GM13976 (cell line): Measurements from ENCODE around the gene EVA1A.

Experiments
- DNase-seq: peaks from one replicate; pipeline ENCODE4 v3.0.0; 2012; ENCODE audit warnings: low spot score
- in situ Hi-C: fragments of 300-500 bp; cut with MboI; formaldehyde crosslinking; loops from one replicate; pipeline ENCODE4 v1.12.0; 2022; ENCODE audit warnings: low sequenced_read_pairs, mixed read lengths, inconsistent platforms; ENCODE audit not compliant: unreplicated experiment
- TF ChIP-seq, protein P1 (sequence below): IDR thresholded peaks from 2 replicates; pipeline ENCODE4 v1.5.1; 2012; ENCODE audit warnings: borderline replicate concordance, mild to moderate bottlenecking; ENCODE audit not compliant: insufficient read depth; ENCODE audit errors: extremely low read depth, missing control alignments, control extremely low read depth

EVA1A gene

DNA sequence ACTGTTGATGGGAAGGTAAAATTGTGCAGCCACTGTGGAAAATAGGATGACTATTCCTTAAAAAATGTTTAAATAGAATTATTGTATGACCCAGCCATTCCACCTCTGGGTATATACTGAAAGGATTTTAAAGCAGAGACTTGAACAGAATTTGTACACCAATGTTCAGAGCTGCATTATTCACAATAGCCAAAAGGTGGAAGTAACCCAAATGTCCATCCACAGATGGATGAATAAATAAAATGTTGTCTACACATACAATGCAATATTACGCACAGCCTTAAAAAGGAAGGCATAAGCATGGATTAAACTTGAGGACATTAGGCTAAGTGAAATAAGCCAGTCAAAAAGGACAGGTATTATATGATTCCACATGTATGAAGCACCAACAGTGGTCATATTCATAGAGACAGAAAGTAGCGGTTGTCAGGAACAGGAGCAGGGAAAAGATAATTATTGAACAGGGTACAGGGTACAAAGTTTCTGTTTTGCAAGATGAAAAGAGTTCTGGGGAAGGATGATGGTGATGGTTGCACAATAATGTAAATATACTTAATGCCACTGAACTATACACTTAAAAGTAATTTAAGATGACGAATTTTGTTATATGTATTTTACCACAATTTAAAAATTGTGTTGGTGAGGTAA lies 39.4 kb downstream of the EVA1A start:
- DNase-seq = no peak
- TF ChIP-seq, protein P1, sequence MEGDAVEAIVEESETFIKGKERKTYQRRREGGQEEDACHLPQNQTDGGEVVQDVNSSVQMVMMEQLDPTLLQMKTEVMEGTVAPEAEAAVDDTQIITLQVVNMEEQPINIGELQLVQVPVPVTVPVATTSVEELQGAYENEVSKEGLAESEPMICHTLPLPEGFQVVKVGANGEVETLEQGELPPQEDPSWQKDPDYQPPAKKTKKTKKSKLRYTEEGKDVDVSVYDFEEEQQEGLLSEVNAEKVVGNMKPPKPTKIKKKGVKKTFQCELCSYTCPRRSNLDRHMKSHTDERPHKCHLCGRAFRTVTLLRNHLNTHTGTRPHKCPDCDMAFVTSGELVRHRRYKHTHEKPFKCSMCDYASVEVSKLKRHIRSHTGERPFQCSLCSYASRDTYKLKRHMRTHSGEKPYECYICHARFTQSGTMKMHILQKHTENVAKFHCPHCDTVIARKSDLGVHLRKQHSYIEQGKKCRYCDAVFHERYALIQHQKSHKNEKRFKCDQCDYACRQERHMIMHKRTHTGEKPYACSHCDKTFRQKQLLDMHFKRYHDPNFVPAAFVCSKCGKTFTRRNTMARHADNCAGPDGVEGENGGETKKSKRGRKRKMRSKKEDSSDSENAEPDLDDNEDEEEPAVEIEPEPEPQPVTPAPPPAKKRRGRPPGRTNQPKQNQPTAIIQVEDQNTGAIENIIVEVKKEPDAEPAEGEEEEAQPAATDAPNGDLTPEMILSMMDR = no peak
- in situ Hi-C loops = no loop called here

DNA sequence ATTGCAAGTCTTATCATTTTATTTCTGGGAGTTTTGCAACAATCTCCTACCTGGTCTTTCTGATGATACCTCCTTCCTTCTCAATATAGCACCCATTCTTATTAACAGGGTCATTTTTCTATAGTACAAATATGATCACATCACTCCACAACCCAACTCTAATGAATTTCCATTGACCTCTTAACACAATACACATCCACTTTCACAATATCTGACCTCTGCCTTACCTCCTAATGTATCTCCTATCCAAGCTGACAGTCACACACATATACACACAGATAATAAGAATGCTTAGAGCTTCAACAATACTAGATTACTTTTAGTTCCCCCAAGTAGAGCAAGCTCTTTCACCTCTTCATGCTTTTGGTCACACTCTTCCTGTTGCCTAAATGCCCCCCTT lies 40.9 kb downstream of the EVA1A start:
- DNase-seq = no peak
- TF ChIP-seq, protein P1 = no peak
- in situ Hi-C loops = no loop called here

DNA sequence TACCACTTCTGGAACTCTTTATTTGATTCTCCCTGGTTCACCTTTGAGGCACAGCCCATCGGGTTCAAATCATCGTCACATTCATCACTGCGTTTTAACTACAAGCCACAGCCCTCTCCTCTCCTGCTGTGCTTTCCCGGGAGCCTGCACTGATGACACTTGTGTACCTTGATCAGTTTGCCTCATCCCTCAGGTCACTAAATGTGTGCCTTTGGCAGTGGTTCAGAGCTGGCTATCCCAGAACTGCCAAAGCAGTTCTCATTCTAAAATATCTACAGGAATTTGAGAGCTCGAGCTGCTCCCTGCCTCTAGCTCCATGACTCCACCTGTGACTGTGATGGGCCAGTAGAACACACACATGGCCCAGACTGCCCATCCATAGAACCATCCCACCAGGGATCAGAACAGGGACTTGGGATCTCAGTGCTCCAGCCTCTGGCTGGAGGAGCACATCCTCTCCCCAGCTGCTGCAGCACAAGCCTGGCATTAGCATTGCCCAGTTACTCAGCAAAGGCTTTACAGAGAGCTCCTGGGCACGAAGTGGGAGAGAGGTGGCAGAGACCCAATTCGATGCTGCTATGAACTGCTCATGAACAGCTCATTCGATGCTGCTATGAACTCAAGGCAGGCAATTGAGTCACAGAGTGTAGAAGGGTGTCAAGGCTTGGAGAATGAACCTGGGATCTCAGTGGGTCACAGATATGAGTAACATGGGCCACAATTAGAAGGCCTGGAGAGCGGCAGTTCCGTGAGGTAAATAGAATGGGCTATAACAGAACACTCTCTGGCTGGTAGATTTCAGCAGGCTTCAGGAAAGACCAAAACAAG lies 41.9 kb downstream of the EVA1A start:
- no peak for DNase-seq
- in situ Hi-C loops = no loop called here
- TF ChIP-seq, protein P1 = no peak

DNA sequence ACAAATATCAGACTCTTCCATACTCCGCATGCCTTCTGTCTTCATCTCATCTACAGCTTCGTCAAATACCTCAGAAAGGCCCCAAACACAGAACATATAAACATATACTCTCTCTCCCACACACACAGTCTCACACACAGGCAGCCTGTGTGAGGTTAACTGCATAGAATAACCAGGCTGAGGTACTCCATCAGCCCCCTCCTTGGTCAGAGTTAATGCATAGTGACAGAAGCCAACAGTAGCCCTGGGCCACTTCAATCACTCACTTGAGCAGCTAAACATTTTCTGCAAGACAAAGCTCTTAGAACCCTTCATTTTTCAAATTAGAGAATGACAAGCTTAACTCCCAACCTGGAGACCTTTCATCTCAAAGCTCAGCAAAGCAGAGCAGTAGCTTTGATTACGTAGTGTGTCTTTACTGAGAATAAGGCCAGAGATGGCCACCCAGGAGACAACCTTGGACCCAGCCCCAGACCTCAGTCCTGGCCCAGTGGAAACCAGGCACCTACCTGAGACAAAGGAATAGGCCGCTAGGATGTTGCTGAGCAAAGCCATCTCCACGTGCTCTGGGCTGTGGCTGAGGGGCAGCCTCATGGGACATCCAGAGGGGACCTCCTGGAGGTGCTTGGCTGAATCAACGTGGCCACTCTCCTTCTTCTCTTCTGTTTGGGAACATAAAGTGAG lies 43.0 kb downstream of the EVA1A start:
- in situ Hi-C loops = no loop called here
- TF ChIP-seq, protein P1 = no peak
- DNase-seq = no peak

DNA sequence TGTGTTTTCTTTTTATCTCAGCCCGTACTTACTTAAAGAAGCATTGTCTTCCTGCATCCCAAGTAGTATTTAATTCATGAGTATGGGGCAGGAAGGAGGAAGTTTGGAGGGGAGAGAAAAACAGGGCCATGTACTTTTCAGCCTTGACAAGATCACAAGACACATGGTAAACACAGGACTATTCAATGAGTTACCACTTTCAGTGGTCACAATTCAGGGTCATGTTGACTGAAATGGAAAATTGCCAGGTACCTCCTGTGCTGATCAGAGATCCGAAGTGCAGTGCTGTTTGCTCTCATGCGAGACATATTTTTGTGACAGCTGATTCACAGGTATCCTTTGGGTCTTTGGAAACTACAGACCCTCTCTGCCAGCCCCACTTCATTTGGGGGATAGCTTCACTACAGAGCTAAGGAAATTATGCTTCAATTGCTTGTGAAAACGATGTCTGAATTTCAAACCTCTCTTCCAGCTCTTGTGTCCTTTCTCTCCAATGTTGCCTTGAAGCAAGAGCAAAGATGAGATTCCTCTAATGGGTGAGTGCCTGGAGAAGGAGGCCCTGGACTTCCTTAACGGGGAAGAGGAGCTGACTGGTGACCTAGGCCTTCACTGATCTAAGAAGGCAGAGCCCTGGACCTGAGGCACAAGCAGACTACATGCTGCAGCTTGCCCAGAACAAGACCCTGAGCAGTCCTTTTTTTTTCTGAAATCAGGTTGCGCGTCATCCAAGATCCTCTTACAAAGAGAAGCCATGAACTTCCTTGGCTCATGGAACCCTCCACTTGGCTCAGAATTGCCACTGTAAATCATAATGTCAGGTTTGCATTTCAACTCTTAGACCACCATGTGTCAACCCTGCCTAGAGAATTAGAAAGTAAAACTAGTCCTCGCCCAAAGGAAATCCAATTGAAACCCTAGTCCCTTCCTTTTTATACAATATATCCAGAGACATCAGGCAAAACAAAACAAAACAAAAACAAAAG lies 44.1 kb downstream of the EVA1A start:
- TF ChIP-seq, protein P1 = no peak
- DNase-seq = no peak
- in situ Hi-C loops = no loop called here
